HEK293 (cell line): ENCODE measurements around the gene FIP1L1.

Source experiments
- CTCF ChIA-PET: fragments of 350-600 bp; formaldehyde crosslinking; extraction: SDS; loops from one replicate; lab custom pipeline; 2021; ENCODE audit warnings: antibody characterized with exemption; lab: Yijun Ruan, JAX
- POLR2A ChIA-PET: fragments of 300-600 bp; formaldehyde crosslinking; extraction: SDS; loops from one replicate; lab custom pipeline; 2020; ENCODE audit warnings: antibody characterized with exemption, inconsistent platforms; lab: Yijun Ruan, JAX
- H3K27ac ChIP-seq: fragments of 200-500 bp; sonication (Bioruptor generic); 2 replicates; pipeline ENCODE4 v1.5.1; 2014; ENCODE audit warnings: low read depth, low read length, control low read depth, inconsistent platforms; ENCODE audit errors: extremely low read depth
- H3K36me3 ChIP-seq, 2 experiments: fragments of 200-500 bp in 1 of 2; sonication (Bioruptor generic) in 1 of 2; 1 replicate in 1 of 2; 2 replicates in 1 of 2; pipeline ENCODE4 v1.5.1; 2014 to 2017; ENCODE audit warnings: inconsistent platforms in 2 of 2, low read length in 2 of 2; ENCODE audit not compliant: control insufficient read depth in 2 of 2, insufficient read depth in 1 of 2
- H3K4me1 ChIP-seq: fragments of 200-500 bp; sonication (Bioruptor generic); 2 replicates; pipeline ENCODE4 v1.5.1; 2014; ENCODE audit warnings: mild to moderate bottlenecking, low read length, inconsistent platforms; ENCODE audit not compliant: control insufficient read depth, insufficient read depth
- H3K4me3 ChIP-seq: 2 replicates; pipeline ENCODE4 v1.5.1; 2011; ENCODE audit warnings: low read depth, mild to moderate bottlenecking, control low read depth, low read length, moderate library complexity
- H3K9me3 ChIP-seq: fragments of 200-500 bp; sonication (Bioruptor generic); 2 replicates; pipeline ENCODE4 v1.5.1; 2014; ENCODE audit warnings: low read depth, low read length, inconsistent platforms; ENCODE audit not compliant: control insufficient read depth, insufficient read depth
- BCL11B ChIP-seq: fragments of 450-650 bp; formaldehyde crosslinking; IDR thresholded peaks from 2 replicates; pipeline ENCODE4 v1.5.1; 2016; ENCODE audit warnings: low read depth, missing biosample characterization, missing genetic modification characterization
- HOXD13 ChIP-seq: sonication (generic); formaldehyde crosslinking; IDR thresholded peaks from 2 replicates; pipeline ENCODE4 v1.8.0; 2022; ENCODE audit warnings: missing genetic modification reagents, borderline replicate concordance
- KLF9 ChIP-seq: fragments of 450-650 bp; formaldehyde crosslinking; IDR thresholded peaks from 2 replicates; pipeline ENCODE4 v1.5.1; 2016; ENCODE audit warnings: missing biosample characterization, missing genetic modification characterization, low read depth
- SCRT1 ChIP-seq: fragments of 450-650 bp; formaldehyde crosslinking; IDR thresholded peaks from 2 replicates; pipeline ENCODE4 v1.5.1; 2016; ENCODE audit warnings: missing biosample characterization, missing genetic modification characterization, borderline replicate concordance
- SCRT2 ChIP-seq: fragments of 450-650 bp; formaldehyde crosslinking; IDR thresholded peaks from 2 replicates; pipeline ENCODE4 v1.5.1; 2016; ENCODE audit warnings: missing biosample characterization, missing genetic modification characterization
- TCF7L2 ChIP-seq: IDR thresholded peaks from 2 replicates; pipeline ENCODE4 v1.6.1; 2011; ENCODE audit warnings: low read depth, mild to moderate bottlenecking, inconsistent platforms, low read length, moderate library complexity, borderline replicate concordance
- ZBTB1 ChIP-seq: fragments of 450-650 bp; formaldehyde crosslinking; IDR thresholded peaks from 2 replicates; pipeline ENCODE4 v1.5.1; 2016; ENCODE audit warnings: missing biosample characterization, missing genetic modification characterization
- ZBTB10 ChIP-seq: fragments of 450-650 bp; formaldehyde crosslinking; IDR thresholded peaks from 2 replicates; pipeline ENCODE4 v1.5.1; 2016; ENCODE audit warnings: missing biosample characterization, missing genetic modification characterization
- ZBTB48 ChIP-seq: fragments of 450-650 bp; formaldehyde crosslinking; IDR thresholded peaks from 2 replicates; pipeline ENCODE4 v1.5.1; 2016; ENCODE audit warnings: missing biosample characterization, missing genetic modification characterization
- ZNF221 ChIP-seq: fragments of 450-650 bp; formaldehyde crosslinking; IDR thresholded peaks from 2 replicates; pipeline ENCODE4 v1.5.1; 2017; ENCODE audit warnings: missing biosample characterization, missing genetic modification characterization, borderline replicate concordance
- ZNF311 ChIP-seq: fragments of 450-650 bp; formaldehyde crosslinking; IDR thresholded peaks from 2 replicates; pipeline ENCODE4 v1.5.1; 2017; ENCODE audit warnings: missing biosample characterization, missing genetic modification characterization, borderline replicate concordance
- ZNF324 ChIP-seq: fragments of 450-650 bp; formaldehyde crosslinking; IDR thresholded peaks from 2 replicates; pipeline ENCODE4 v1.5.1; 2016; ENCODE audit warnings: missing biosample characterization, missing genetic modification characterization
- ZNF341 ChIP-seq: fragments of 450-650 bp; formaldehyde crosslinking; IDR thresholded peaks from 2 replicates; pipeline ENCODE4; 2016; ENCODE audit warnings: low read depth, missing biosample characterization, missing genetic modification characterization
- ZNF544 ChIP-seq: fragments of 450-650 bp; formaldehyde crosslinking; IDR thresholded peaks from 2 replicates; pipeline ENCODE4 v1.5.0; 2017; ENCODE audit warnings: missing biosample characterization, missing genetic modification characterization
- ZNF549 ChIP-seq: fragments of 450-650 bp; IDR thresholded peaks from 2 replicates; pipeline ENCODE4 v1.5.1; 2018; ENCODE audit warnings: missing biosample characterization, missing genetic modification characterization, mild to moderate bottlenecking, inconsistent platforms, moderate library complexity
- ZNF776 ChIP-seq: fragments of 450-650 bp; formaldehyde crosslinking; IDR thresholded peaks from 2 replicates; pipeline ENCODE4 v1.5.0; 2017; ENCODE audit warnings: missing biosample characterization, missing genetic modification characterization, borderline replicate concordance
- ZNF843 ChIP-seq: fragments of 450-650 bp; formaldehyde crosslinking; IDR thresholded peaks from 2 replicates; pipeline ENCODE4 v1.5.1; 2016; ENCODE audit warnings: missing biosample characterization, missing genetic modification characterization
- ZXDB ChIP-seq: fragments of 450-650 bp; formaldehyde crosslinking; IDR thresholded peaks from 2 replicates; pipeline ENCODE4 v1.5.1; 2016; ENCODE audit warnings: missing biosample characterization, missing genetic modification characterization
- TF ChIP-seq, protein P1 (sequence below): fragments of 450-650 bp; formaldehyde crosslinking; IDR thresholded peaks from 2 replicates; pipeline ENCODE4 v1.5.1; 2016; ENCODE audit warnings: missing biosample characterization, missing genetic modification characterization
- TF ChIP-seq, protein P2 (sequence below): fragments of 450-650 bp; formaldehyde crosslinking; IDR thresholded peaks from 2 replicates; pipeline ENCODE4 v1.5.1; 2016; ENCODE audit warnings: missing biosample characterization, missing genetic modification characterization
- TF ChIP-seq, protein P3 (sequence below): fragments of 450-650 bp; IDR thresholded peaks from 2 replicates; pipeline ENCODE4 v1.5.1; 2018; ENCODE audit warnings: missing biosample characterization, missing genetic modification characterization
- TF ChIP-seq, protein P4 (sequence below): fragments of 450-650 bp; formaldehyde crosslinking; IDR thresholded peaks from 2 replicates; pipeline ENCODE4 v1.5.1; 2016; ENCODE audit warnings: missing biosample characterization, missing genetic modification characterization

Gene FIP1L1

DNA sequence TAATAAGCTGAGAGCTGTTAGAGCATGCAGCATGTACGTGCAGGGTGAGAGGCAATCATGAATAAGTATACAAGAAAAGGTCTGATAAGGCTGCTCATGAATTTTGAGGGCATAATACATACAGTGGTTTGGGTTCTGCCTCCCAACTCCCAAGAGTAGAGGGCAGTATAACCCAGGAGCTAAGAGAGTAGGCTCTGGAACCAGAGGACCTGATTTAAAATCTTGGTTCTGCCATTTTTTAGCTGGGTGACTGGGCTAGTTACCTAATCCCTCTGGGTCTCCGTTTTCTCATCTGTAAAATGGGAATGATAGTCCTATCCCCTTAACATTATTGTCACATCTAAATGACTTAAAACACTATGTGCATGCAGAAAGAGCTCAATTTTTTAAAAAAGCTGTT is 128.5 kb downstream of the FIP1L1 start:
- TF ChIP-seq ZNF549 = no peak
- no peak for TF ChIP-seq HOXD13 (CRISPR knock-in tag)
- TF ChIP-seq TCF7L2 = no peak
- no peak for TF ChIP-seq ZXDB (tag by site-specific recombination)
- no peak for TF ChIP-seq BCL11B (tag by site-specific recombination)
- TF ChIP-seq ZNF776 (tag by site-specific recombination) = no peak
- TF ChIP-seq ZNF544 (tag by site-specific recombination) = no peak
- H3K36me3 ChIP-seq = no peaks in the 10 kb centered on the region
- H3K27ac ChIP-seq = no peak overlapping the region
- ChIA-PET POLR2A (no interaction called here), CTCF (interaction anchor here (0.6 to 0.9 kb wide), 2 partner anchors 15 to 378 kb away, joined by 4 to 5 read pairs; no protein-coding TSS in a partner anchor)
- H3K4me3 ChIP-seq = no peak overlapping the region
- H3K9me3 ChIP-seq = no peaks in the 10 kb centered on the region
- H3K4me1 ChIP-seq = peaks cover 2% of the 10 kb centered on the region; the same call in 1 of the 2 replicates

GRCh38 chr4:53507058-53507457 is 129.6 kb downstream of the FIP1L1 start:
- ChIA-PET CTCF (interaction anchor here (0.6 kb wide), 1 partner anchor 24 kb away, joined by 5 read pairs; no protein-coding TSS in a partner anchor), POLR2A (no interaction called here)
- Histone ChIP-seq H3K4me1 (peaks cover 2% of the 10 kb centered on the region; the same call in 1 of the 2 replicates), H3K27ac (no peak overlapping the region), H3K9me3 (no peaks in the 10 kb centered on the region), H3K36me3 (no peaks in the 10 kb centered on the region), H3K4me3 (no peak overlapping the region)
- TF ChIP-seq ZNF324 (tag by site-specific recombination) (no peak), ZNF311 (tag by site-specific recombination) (no peak), ZBTB1 (tag by site-specific recombination) (no peak), ZBTB10 (tag by site-specific recombination) (no peak), ZNF341 (tag by site-specific recombination) (no peak), ZNF221 (tag by site-specific recombination) (no peak), SCRT1 (tag by site-specific recombination) (no peak), ZNF843 (tag by site-specific recombination) (no peak), SCRT2 (tag by site-specific recombination) (no peak), ZBTB48 (tag by site-specific recombination) (no peak), KLF9 (tag by site-specific recombination) (no peak)
- TF ChIP-seq, protein P1, sequence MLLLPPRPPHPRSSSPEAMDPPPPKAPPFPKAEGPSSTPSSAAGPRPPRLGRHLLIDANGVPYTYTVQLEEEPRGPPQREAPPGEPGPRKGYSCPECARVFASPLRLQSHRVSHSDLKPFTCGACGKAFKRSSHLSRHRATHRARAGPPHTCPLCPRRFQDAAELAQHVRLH (tag by site-specific recombination) = no peak
- TF ChIP-seq, protein P2, sequence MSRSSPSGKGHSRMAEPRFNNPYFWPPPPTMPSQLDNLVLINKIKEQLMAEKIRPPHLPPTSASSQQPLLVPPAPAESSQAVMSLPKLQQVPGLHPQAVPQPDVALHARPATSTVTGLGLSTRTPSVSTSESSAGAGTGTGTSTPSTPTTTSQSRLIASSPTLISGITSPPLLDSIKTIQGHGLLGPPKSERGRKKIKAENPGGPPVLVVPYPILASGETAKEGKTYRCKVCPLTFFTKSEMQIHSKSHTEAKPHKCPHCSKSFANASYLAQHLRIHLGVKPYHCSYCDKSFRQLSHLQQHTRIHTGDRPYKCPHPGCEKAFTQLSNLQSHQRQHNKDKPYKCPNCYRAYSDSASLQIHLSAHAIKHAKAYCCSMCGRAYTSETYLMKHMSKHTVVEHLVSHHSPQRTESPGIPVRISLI (tag by site-specific recombination) = no peak
- TF ChIP-seq, protein P3, sequence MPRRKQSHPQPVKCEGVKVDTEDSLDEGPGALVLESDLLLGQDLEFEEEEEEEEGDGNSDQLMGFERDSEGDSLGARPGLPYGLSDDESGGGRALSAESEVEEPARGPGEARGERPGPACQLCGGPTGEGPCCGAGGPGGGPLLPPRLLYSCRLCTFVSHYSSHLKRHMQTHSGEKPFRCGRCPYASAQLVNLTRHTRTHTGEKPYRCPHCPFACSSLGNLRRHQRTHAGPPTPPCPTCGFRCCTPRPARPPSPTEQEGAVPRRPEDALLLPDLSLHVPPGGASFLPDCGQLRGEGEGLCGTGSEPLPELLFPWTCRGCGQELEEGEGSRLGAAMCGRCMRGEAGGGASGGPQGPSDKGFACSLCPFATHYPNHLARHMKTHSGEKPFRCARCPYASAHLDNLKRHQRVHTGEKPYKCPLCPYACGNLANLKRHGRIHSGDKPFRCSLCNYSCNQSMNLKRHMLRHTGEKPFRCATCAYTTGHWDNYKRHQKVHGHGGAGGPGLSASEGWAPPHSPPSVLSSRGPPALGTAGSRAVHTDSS = no peak
- TF ChIP-seq, protein P4, sequence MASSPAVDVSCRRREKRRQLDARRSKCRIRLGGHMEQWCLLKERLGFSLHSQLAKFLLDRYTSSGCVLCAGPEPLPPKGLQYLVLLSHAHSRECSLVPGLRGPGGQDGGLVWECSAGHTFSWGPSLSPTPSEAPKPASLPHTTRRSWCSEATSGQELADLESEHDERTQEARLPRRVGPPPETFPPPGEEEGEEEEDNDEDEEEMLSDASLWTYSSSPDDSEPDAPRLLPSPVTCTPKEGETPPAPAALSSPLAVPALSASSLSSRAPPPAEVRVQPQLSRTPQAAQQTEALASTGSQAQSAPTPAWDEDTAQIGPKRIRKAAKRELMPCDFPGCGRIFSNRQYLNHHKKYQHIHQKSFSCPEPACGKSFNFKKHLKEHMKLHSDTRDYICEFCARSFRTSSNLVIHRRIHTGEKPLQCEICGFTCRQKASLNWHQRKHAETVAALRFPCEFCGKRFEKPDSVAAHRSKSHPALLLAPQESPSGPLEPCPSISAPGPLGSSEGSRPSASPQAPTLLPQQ (tag by site-specific recombination) = no peak
